ENCODE results near the gene SOX6.

SOX6 gene

GRCh38 chr11:16204261-16204660 is 152.1 kb downstream of the SOX6 start:
- H3K9me3 ChIP-seq (ENCODE audit: insufficient read depth, low read depth, low read length), result no peaks in the 10 kb centered on the region
- TF ChIP-seq EZH2phosphoT487 (IDR thresholded peaks at IDR 0.05; ENCODE audit: borderline replicate concordance) (no peak), CTCF (conservative IDR thresholded peaks at IDR 0.05; ENCODE audit: low read length) (no peak)
- no peaks in the 10 kb centered on the region for H3K36me3 ChIP-seq (ENCODE audit: insufficient read depth, low read length)
- no peak overlapping the region for H2AFZ ChIP-seq (ENCODE audit: low read length)
- H3K27me3 ChIP-seq (ENCODE audit: insufficient read depth, low read length, poor library complexity, severe bottlenecking), result no peaks in the 10 kb centered on the region
- H3K4me3 ChIP-seq (ENCODE audit: low read length, poor library complexity, severe bottlenecking), result no peak overlapping the region
- H3K9me2 ChIP-seq (replicated peaks; ENCODE audit: low read depth, low read length), result no peaks in the 10 kb centered on the region
- H4K20me1 ChIP-seq (ENCODE audit: insufficient read depth, low read length, poor library complexity, severe bottlenecking), result no peaks in the 10 kb centered on the region
- no peaks in the 10 kb centered on the region for H3K4me1 ChIP-seq (ENCODE audit: insufficient read depth, low read length, poor library complexity, severe bottlenecking)
- no peak overlapping the region for H3K9ac ChIP-seq (ENCODE audit: low read depth, low read length, poor library complexity, severe bottlenecking)
- H3K4me2 ChIP-seq (ENCODE audit: low read depth, low read length, poor library complexity, severe bottlenecking), result no peak overlapping the region
- no peaks in the 10 kb centered on the region for H3F3A ChIP-seq (ENCODE audit: low read depth)
- H3K79me2 ChIP-seq (ENCODE audit: insufficient read depth, low read length), result no peaks in the 10 kb centered on the region

- Histone ChIP-seq H3K9me2 (replicated peaks; ENCODE audit: low read depth, low read length) (no peaks in the 10 kb centered on the region), H3K4me3 (ENCODE audit: low read length, poor library complexity, severe bottlenecking) (no peak overlapping the region), H3K36me3 (ENCODE audit: insufficient read depth, low read length) (no peaks in the 10 kb centered on the region), H3K79me2 (ENCODE audit: insufficient read depth, low read length) (no peaks in the 10 kb centered on the region), H3K9me3 (ENCODE audit: insufficient read depth, low read depth, low read length) (no peaks in the 10 kb centered on the region), H3K27me3 (ENCODE audit: insufficient read depth, low read length, poor library complexity, severe bottlenecking) (no peaks in the 10 kb centered on the region), H3K4me2 (ENCODE audit: low read depth, low read length, poor library complexity, severe bottlenecking) (no peak overlapping the region), H3F3A (ENCODE audit: low read depth) (no peaks in the 10 kb centered on the region), H3K9ac (ENCODE audit: low read depth, low read length, poor library complexity, severe bottlenecking) (no peak overlapping the region), H2AFZ (ENCODE audit: low read length) (no peak overlapping the region), H3K4me1 (ENCODE audit: insufficient read depth, low read length, poor library complexity, severe bottlenecking) (peaks cover 16% of the 10 kb centered on the region), H4K20me1 (ENCODE audit: insufficient read depth, low read length, poor library complexity, severe bottlenecking) (no peaks in the 10 kb centered on the region)
- TF ChIP-seq EZH2phosphoT487 (IDR thresholded peaks at IDR 0.05; ENCODE audit: borderline replicate concordance) (no peak), CTCF (conservative IDR thresholded peaks at IDR 0.05; ENCODE audit: low read length) (no peak)
These were observed 160.7 kb downstream of the SOX6 start for GRCh38 chr11:16195651-16196050.

GRCh38 chr11:16194566-16194965 is 161.8 kb downstream of the SOX6 start:
- Histone ChIP-seq H3K4me3 (ENCODE audit: low read length, poor library complexity, severe bottlenecking) (no peak overlapping the region), H3K4me2 (ENCODE audit: low read depth, low read length, poor library complexity, severe bottlenecking) (no peak overlapping the region), H3K9me3 (ENCODE audit: insufficient read depth, low read depth, low read length) (no peaks in the 10 kb centered on the region), H3K9me2 (replicated peaks; ENCODE audit: low read depth, low read length) (no peaks in the 10 kb centered on the region), H3K27me3 (ENCODE audit: insufficient read depth, low read length, poor library complexity, severe bottlenecking) (no peaks in the 10 kb centered on the region), H3K79me2 (ENCODE audit: insufficient read depth, low read length) (no peaks in the 10 kb centered on the region), H3K36me3 (ENCODE audit: insufficient read depth, low read length) (no peaks in the 10 kb centered on the region), H3K9ac (ENCODE audit: low read depth, low read length, poor library complexity, severe bottlenecking) (no peak overlapping the region), H3K4me1 (ENCODE audit: insufficient read depth, low read length, poor library complexity, severe bottlenecking) (peaks cover 16% of the 10 kb centered on the region), H4K20me1 (ENCODE audit: insufficient read depth, low read length, poor library complexity, severe bottlenecking) (no peaks in the 10 kb centered on the region), H2AFZ (ENCODE audit: low read length) (no peak overlapping the region), H3F3A (ENCODE audit: low read depth) (no peaks in the 10 kb centered on the region)
- TF ChIP-seq EZH2phosphoT487 (IDR thresholded peaks at IDR 0.05; ENCODE audit: borderline replicate concordance), result no peak

- no peaks in the 10 kb centered on the region for H4K20me1 ChIP-seq (ENCODE audit: insufficient read depth, low read length, poor library complexity, severe bottlenecking)
- H2AFZ ChIP-seq (ENCODE audit: low read length), result no peak overlapping the region
- no peak overlapping the region for H3K4me2 ChIP-seq (ENCODE audit: low read depth, low read length, poor library complexity, severe bottlenecking)
- no peak overlapping the region for H3K4me3 ChIP-seq (ENCODE audit: low read length, poor library complexity, severe bottlenecking)
- H3K4me1 ChIP-seq (ENCODE audit: insufficient read depth, low read length, poor library complexity, severe bottlenecking), result peaks cover 16% of the 10 kb centered on the region
- H3K27me3 ChIP-seq (ENCODE audit: insufficient read depth, low read length, poor library complexity, severe bottlenecking), result no peaks in the 10 kb centered on the region
- no peaks in the 10 kb centered on the region for H3F3A ChIP-seq (ENCODE audit: low read depth)
- TF ChIP-seq EZH2phosphoT487 (IDR thresholded peaks at IDR 0.05; ENCODE audit: borderline replicate concordance), result no peak
- no peak for TF ChIP-seq CTCF (conservative IDR thresholded peaks at IDR 0.05; ENCODE audit: low read length)
- no peaks in the 10 kb centered on the region for H3K9me2 ChIP-seq (replicated peaks; ENCODE audit: low read depth, low read length)
- H3K79me2 ChIP-seq (ENCODE audit: insufficient read depth, low read length), result no peaks in the 10 kb centered on the region
- H3K9me3 ChIP-seq (ENCODE audit: insufficient read depth, low read depth, low read length), result no peaks in the 10 kb centered on the region
- no peak overlapping the region for H3K9ac ChIP-seq (ENCODE audit: low read depth, low read length, poor library complexity, severe bottlenecking)
- H3K36me3 ChIP-seq (ENCODE audit: insufficient read depth, low read length), result no peaks in the 10 kb centered on the region
These were observed 162.4 kb downstream of the SOX6 start for GRCh38 chr11:16193897-16194381.

Data from Loucy (cell line).